ENCODE data around the gene PLAC9. TPM values are rescaled to one million over a fixed set of nuclear protein-coding genes. Genes with fewer than 3 reads are reported as not detected.
A peak's percentile ranks its signal among the peaks of the same experiment; 100 is the strongest.
"Not testable (repeated sequence)": the region's sequence is repeated elsewhere in the genome, so short reads cannot be mapped to it uniquely, and the experiment has no call there.

Gene PLAC9
- total RNA-seq, 2 experiments from 2014 or later: not detected

GRCh38 chr10:80122746-80123145 is 9.8 kb upstream of the PLAC9 start:
- Mint-ChIP-seq H3K27me3 (peaks cover 38% of the 10 kb centered on the region), H3K27ac (no peak overlapping the region), H3K4me1 (no peaks in the 10 kb centered on the region), H3K36me3 (ENCODE audit: low read depth) (no peaks in the 10 kb centered on the region), H3K9me3 (no peaks in the 10 kb centered on the region), H3K4me3 (no peak overlapping the region)
- DNase-seq: no peak
- CTCF ChIA-PET: no interaction called here
- POLR2A ChIA-PET: no interaction called here

- POLR2A ChIA-PET: no interaction called here
- no peak for DNase-seq
- Mint-ChIP-seq H3K9me3 (no peaks in the 10 kb centered on the region), H3K4me3 (no peak overlapping the region), H3K27ac (no peak overlapping the region), H3K36me3 (ENCODE audit: low read depth) (no peaks in the 10 kb centered on the region), H3K4me1 (no peaks in the 10 kb centered on the region), H3K27me3 (peaks cover 29% of the 10 kb centered on the region)
- CTCF ChIA-PET: no interaction called here
Measured at GRCh38 chr10:80126876-80127275, 5.7 kb upstream of the PLAC9 start.

DNA sequence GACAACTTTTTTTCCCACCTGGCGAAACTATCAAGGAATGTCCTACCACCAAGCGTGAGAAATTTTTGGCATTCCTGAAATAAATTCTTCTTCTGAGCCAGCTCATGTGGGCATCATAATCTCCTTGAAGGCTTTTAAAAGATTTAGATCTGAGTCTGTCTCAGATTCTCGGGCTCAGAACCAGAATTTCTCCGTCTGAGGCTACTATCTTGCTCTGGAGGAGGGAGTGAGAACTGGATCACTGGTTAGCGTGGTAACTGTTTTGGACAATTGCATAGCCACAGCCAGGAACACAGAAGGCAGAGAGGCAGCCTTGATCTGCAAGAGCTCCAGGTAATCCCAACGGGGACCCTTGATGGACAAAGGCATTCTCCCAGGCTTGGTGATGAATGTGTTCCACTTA is 1.0 kb upstream of the PLAC9 start:
- ChIA-PET POLR2A (no interaction called here), CTCF (interaction anchor here (2.0 kb wide), 1 partner anchor 13 kb away, joined by 7 read pairs; no protein-coding TSS in a partner anchor)
- no peak overlapping the region for H3K4me3 Mint-ChIP-seq

GRCh38 chr10:80133206-80133605 is 676 bp downstream of the PLAC9 start:
- no peak overlapping the region for H3K27ac Mint-ChIP-seq
- no peak for DNase-seq
- ChIA-PET CTCF (no interaction called here), POLR2A (no interaction called here)
- no peaks in the 10 kb centered on the region for H3K36me3 Mint-ChIP-seq (ENCODE audit: low read depth)
- peaks cover 3% of the 10 kb centered on the region for H3K4me1 Mint-ChIP-seq
- H3K9me3 Mint-ChIP-seq: no peaks in the 10 kb centered on the region
- H3K4me3 Mint-ChIP-seq: no peak overlapping the region
- peaks cover 31% of the 10 kb centered on the region for H3K27me3 Mint-ChIP-seq

More for the DNA sequence above, 1.0 kb upstream of the PLAC9 start:
- no peaks in the 10 kb centered on the region for H3K9me3 Mint-ChIP-seq
- peaks cover 3% of the 10 kb centered on the region for H3K4me1 Mint-ChIP-seq
- no peak overlapping the region for H3K27ac Mint-ChIP-seq
- no peak for DNase-seq
- peaks cover 33% of the 10 kb centered on the region for H3K27me3 Mint-ChIP-seq
- no peaks in the 10 kb centered on the region for H3K36me3 Mint-ChIP-seq (ENCODE audit: low read depth)

GRCh38 chr10:80133687-80134086 is 1.2 kb downstream of the PLAC9 start:
- H3K27me3 Mint-ChIP-seq: peaks cover 31% of the 10 kb centered on the region
- H3K36me3 Mint-ChIP-seq (ENCODE audit: low read depth); CTCF ChIA-PET; H3K4me1 Mint-ChIP-seq; H3K9me3 Mint-ChIP-seq; DNase-seq; POLR2A ChIA-PET; H3K27ac Mint-ChIP-seq; H3K4me3 Mint-ChIP-seq: not testable (repeated sequence)

GRCh38 chr10:80136134-80136571 is 3.6 kb downstream of the PLAC9 start:
- Mint-ChIP-seq H3K4me1 (peaks cover 3% of the 10 kb centered on the region), H3K9me3 (no peaks in the 10 kb centered on the region), H3K27ac (no peak overlapping the region), H3K4me3 (no peak overlapping the region), H3K27me3 (peaks cover 41% of the 10 kb centered on the region), H3K36me3 (ENCODE audit: low read depth) (no peaks in the 10 kb centered on the region)
- CTCF ChIA-PET: no interaction called here
- POLR2A ChIA-PET: no interaction called here
- DNase-seq: no peak

DNA sequence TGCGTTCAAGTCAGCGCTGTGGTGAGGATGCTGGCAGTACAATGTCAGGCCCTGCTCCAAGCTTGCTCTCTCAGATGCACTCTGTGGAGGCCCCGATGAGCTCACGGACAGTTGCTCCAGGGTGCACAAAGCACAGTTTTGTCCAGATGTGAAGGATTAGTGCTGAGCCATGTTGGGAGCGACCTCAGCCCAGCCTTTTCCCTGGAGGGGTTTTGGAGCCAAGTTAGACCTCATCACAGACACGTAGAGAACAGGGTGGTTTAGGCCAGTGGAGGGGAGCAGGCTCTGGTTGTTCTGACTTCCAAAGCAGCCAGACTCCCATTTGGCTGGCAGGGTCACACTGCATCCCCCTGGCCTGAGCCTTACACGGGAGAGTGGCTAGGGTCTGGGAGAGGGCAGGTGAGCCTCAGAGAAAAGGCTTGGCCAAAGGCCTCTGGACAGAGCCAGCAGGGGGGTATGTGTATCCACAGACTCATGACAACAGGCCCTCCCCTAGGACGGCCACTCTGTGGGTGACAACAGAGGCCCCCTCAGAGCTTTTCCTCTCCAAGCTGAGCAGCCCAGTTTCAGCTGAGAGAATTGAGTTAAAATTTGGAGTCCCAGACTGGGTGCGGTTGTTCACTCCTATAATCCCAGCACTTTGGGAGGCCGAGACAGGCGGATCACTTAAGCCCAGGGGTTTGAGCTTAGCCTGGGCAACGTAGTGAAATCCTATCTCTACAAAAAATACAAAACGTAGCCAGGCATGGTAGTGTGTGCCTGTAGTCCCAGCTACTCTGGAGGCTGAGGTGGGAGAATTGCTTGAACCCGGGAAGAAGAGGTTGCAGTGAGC is 4.7 kb downstream of the PLAC9 start:
- no peaks in the 10 kb centered on the region for H3K36me3 Mint-ChIP-seq (ENCODE audit: low read depth)
- no peak overlapping the region for H3K4me3 Mint-ChIP-seq
- H3K27me3 Mint-ChIP-seq: peaks cover 36% of the 10 kb centered on the region
- no peak overlapping the region for H3K27ac Mint-ChIP-seq
- peaks cover 3% of the 10 kb centered on the region for H3K4me1 Mint-ChIP-seq
- DNase-seq: no peak
- CTCF ChIA-PET: interaction anchor here (0.6 kb wide), 1 partner anchor 58 kb away, joined by 4 read pairs; no protein-coding TSS in a partner anchor
- POLR2A ChIA-PET: no interaction called here
- H3K9me3 Mint-ChIP-seq: no peaks in the 10 kb centered on the region

GRCh38 chr10:80137920-80138319 is 5.4 kb downstream of the PLAC9 start:
- H3K27me3 Mint-ChIP-seq: peaks cover 32% of the 10 kb centered on the region
- H3K9me3 Mint-ChIP-seq: no peaks in the 10 kb centered on the region
- CTCF ChIA-PET: interaction anchor here (0.9 to 7.4 kb wide), 2 partner anchors 8 to 83 kb away, joined by 3 to 138 read pairs; no protein-coding TSS in a partner anchor
- no peak overlapping the region for H3K4me3 Mint-ChIP-seq
- no peak for DNase-seq
- H3K4me1 Mint-ChIP-seq: peaks cover 1% of the 10 kb centered on the region
- H3K36me3 Mint-ChIP-seq (ENCODE audit: low read depth): no peaks in the 10 kb centered on the region
- POLR2A ChIA-PET: no interaction called here
- H3K27ac Mint-ChIP-seq: no peak overlapping the region

DNA sequence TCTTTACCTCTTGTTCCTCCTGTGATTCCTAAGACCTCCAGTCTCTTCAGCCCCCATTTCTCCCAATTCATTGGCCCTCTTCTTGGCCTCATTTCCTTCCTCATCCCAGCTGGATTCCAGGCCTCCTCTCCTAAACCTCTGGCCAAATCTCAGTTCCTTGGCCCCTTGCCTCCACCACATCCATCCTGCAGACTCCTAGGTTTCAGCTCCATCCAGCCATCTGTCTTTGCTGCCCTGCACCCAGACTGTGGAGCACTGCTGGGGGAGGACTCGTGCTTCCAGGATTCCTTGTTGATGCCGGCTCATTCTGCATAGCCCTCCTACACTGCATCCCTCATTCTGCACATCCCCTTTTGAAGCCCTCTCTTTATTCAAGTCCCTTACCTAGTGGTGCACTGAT is 6.7 kb downstream of the PLAC9 start:
- Mint-ChIP-seq H3K27ac (no peak overlapping the region), H3K4me1 (peaks cover 6% of the 10 kb centered on the region), H3K27me3 (peaks cover 24% of the 10 kb centered on the region), H3K36me3 (ENCODE audit: low read depth) (no peaks in the 10 kb centered on the region), H3K4me3 (no peak overlapping the region), H3K9me3 (no peaks in the 10 kb centered on the region)
- ChIA-PET POLR2A (no interaction called here), CTCF (interaction anchor here (0.7 to 7.4 kb wide), 2 partner anchors 60 to 82 kb away, joined by 4 to 138 read pairs; no protein-coding TSS in a partner anchor)
- no peak for DNase-seq

DNA sequence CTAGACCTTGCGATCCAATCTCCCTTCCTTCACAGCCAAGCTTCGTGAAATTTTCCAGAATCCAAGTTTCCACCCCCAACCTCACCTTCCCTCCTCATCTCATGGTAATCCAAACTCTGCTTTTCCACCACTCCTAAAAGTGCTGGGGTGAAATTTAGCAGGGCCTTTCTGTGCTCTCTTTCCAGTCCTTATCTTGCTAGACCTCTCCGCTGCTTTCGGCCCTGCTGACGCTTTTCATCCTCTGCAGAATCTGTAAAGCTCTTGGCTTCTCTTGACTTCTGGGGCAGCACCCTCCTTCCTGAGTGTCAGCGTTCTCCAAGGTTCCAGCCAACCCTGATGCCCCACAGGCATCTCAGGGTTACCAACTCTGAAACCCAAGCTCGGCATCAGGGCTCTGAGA is 7.7 kb downstream of the PLAC9 start:
- Mint-ChIP-seq H3K4me3 (no peak overlapping the region), H3K4me1 (peaks cover 15% of the 10 kb centered on the region), H3K9me3 (no peaks in the 10 kb centered on the region), H3K27ac (no peak overlapping the region), H3K36me3 (ENCODE audit: low read depth) (no peaks in the 10 kb centered on the region), H3K27me3 (peaks cover 20% of the 10 kb centered on the region)
- CTCF ChIA-PET: interaction anchor here (0.7 to 7.4 kb wide), 2 partner anchors 61 to 81 kb away, joined by 4 to 138 read pairs; no protein-coding TSS in a partner anchor
- POLR2A ChIA-PET: no interaction called here
- DNase-seq: no peak

DNA sequence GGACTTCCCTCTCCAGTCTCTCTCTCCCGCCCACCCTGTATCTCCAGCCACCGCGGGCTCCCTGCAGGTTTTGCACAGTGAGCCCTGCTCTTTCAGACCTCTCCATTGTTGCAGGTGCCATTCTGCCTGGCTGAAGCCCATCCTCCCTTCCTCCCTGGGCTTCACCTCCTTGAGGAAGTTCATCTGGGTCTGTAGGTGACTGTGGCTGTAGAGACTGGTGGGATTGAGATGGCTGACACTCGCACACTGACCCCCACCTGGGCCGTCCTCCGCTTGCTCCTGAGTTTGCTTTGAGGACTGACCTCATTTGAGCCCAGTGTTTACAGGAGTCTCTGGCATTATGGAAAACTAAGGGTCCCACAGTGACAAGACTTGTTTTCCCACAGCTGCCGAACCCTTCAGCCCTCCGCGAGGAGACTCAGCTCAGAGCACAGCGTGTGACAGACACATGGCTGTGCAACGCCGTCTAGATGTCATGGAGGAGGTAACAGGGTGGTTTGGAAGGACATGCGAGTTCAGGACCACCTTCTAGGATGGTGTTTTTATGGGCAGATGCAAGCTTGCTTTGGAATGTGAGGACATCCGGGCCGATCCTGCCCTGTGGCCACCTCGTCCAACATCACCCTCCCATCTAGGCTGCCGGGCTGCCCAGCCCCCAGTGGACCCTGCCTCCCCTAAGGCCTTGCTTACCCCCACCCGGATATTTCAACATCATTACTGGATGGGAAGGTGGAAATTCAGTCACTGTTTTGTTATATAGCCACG is 9.3 kb downstream of the PLAC9 start:
- DNase-seq: no peak
- Mint-ChIP-seq H3K4me3 (no peak overlapping the region), H3K9me3 (no peaks in the 10 kb centered on the region), H3K27ac (no peak overlapping the region), H3K4me1 (peaks cover 21% of the 10 kb centered on the region), H3K36me3 (ENCODE audit: low read depth) (no peaks in the 10 kb centered on the region), H3K27me3 (peaks cover 20% of the 10 kb centered on the region)
- ChIA-PET CTCF (interaction anchor here (0.9 to 7.4 kb wide), 4 partner anchors 10 to 118 kb away, joined by 3 to 138 read pairs (median 3); no protein-coding TSS in a partner anchor), POLR2A (no interaction called here)

DNA sequence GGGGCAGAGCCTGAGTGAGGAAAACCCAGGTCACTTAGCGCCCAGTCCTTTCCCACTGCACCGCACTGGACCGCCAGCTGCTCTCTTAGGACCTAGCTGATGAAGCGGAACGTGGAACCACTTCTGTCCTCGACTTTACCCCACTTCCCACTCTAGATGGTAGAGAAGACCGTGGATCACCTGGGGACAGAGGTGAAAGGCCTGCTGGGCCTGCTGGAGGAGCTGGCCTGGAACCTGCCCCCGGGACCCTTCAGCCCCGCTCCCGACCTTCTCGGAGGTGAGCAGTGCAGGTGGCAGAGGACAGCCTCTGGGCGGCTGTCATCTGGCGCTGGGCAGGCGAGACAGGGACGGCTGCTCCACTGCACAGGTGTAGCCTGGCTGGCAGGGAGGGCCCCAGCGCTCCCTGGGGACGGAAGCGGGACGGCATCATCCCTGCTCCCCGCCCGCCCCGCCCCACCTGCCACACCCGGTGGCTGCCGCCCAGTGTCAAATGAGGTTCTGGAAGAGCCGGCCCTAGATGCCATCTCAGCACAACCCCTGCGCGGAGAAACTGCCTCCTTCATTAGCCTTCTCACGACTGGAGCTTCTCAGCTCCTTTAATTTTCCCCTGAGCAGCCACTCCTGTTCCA is 11.7 kb downstream of the PLAC9 start:
- peak; percentile 49 for DNase-seq
- CTCF ChIA-PET: interaction anchor here (0.6 to 7.4 kb wide), 27 partner anchors 9 to 171 kb away, joined by 3 to 138 read pairs (median 4); partner anchors contain the start of genes ANXA11 and TMEM254

More for the DNA sequence above, 11.7 kb downstream of the PLAC9 start:
- H3K9me3 Mint-ChIP-seq: no peaks in the 10 kb centered on the region
- H3K4me3 Mint-ChIP-seq: peak overlapping the region; percentile 72
- H3K36me3 Mint-ChIP-seq (ENCODE audit: low read depth): peaks cover 11% of the 10 kb centered on the region
- H3K27ac Mint-ChIP-seq: peak overlapping the region; percentile 76
- peaks cover 19% of the 10 kb centered on the region for H3K27me3 Mint-ChIP-seq
- peaks cover 22% of the 10 kb centered on the region for H3K4me1 Mint-ChIP-seq
- POLR2A ChIA-PET: interaction anchor here (0.9 to 2.8 kb wide), 10 partner anchors 13 to 117 kb away, joined by 3 to 22 read pairs (median 4); partner anchors contain the start of gene ANXA11
